Measurements from ENCODE around the gene STBD1.
"Not testable (repeated sequence)": the region's sequence is repeated elsewhere in the genome, so short reads cannot be mapped to it uniquely, and the experiment has no call there.

Gene STBD1

DNA sequence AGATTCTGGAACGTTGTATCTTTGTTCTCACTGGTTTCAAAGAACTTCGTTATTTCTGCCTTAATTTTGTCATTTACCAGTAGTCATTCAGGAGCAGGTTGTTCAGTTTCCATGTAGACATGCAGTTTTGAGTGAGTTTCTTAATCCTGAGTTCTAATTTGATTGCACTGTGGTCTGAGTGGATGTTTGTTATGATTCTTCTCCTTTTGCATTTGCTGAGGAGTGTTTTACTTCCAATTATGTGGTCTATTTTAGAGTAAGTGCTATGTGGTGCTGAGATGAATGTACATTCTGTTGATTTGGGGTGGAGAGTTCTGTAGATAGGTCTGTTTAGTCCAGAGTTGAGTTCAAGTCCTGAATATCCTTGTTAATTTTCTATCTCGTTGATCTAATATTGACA, 18.7 kb upstream of the STBD1 start:
- DNase-seq, result not testable (repeated sequence)

DNA sequence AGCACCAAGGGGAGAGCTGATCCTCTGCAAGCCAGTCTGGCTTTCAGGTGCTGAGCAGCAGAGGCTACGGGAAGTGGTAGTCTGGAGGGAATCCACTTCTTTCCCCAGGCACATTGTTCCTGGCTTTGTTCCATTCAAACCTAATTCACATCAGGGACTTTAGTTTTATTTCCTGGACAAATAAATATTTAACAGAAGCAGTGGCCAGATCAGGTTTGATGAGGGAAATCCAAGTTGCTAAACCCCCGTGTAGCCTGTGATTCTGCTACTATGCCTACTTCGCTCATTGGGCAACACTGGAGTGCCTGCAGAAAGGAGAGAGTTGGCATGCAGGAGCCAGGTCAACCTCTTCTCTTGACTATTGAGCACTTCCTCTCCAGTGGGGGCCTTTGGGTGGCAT, 13.8 kb upstream of the STBD1 start:
- DNase-seq, result no peak

DNA sequence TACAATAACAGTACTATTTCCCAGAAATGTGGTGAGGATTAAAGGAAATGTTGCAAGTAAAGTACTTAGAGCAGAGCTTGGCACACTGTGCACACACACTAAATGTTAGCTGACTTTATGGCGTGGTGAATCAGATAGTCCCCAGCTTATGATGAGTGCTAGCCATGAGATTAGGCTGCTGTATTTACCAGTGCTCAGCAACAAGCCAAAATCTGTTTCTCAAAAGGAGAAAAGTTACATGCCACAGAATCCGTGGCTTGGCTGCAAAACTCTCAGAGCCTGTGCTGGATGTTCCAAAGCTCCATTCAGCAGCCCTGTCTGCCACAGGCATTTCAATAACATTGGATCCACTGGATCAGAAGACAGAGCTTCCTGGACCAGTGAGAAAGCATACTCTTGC, 12.8 kb upstream of the STBD1 start:
- DNase-seq, result no peak

DNA sequence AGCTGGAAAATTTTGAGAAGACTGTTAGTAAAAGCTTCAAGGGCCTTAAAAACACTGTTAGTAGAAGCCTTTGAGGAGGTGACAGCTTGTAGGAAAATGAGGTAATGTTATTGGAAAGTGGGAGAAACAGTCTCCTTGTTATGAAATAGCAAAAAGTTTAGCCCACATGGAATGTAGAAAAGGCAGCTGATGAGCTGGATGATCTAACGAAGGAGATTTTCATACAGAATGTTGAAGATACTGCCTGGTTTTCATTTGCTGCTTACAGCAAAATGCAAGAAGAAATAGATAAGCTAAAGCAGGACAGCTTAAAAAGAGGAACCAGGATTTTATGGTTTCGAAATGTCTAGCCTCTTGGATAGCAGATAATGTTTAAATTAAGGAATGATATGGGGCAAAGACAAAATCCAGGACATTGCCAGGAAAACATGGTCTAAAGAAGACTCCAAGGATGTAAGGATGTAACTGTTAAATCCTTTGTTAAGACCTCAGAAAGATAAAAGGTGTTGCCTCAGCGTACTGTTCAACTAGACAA, 10.2 kb upstream of the STBD1 start:
- no peak for DNase-seq

DNA sequence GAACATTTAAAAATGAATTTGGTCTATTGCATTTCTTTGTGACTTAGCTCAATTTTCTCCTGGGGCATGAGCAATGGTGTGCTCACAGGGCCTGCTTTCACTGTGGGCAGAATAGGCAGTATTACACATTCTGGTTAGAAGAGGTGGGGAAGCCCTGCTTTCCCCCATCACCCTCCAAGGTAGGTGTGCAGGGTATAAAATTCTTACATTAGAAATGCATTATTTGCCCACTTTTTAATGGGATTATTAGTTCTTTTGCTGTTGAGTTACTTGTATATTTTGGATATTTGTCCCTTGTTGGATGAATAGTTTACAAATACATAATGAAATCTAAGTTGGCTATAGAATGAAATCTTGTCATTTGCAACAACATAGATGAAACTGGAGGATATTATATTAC, 8.3 kb upstream of the STBD1 start:
- DNase-seq, result no peak

DNA sequence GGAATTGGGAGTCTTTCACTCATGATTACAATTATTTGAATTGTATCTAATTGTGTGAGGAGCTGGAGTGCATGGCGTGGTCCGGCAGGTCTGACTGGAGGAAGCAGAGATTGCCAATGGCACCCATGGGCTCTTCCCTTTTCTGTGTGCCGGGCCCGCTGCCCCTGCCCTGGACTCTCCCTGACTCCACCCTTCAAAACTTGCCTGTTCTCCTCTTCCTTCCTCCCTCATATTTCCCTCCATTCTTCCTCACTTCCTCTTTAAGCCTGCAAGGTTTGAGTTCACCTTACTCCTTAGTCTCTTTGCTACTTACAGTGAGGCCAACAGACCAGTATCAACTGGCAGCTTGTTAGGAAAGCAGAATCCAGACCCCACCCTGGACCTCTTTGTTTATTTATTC, 6.5 kb upstream of the STBD1 start:
- DNase-seq, result no peak

DNA sequence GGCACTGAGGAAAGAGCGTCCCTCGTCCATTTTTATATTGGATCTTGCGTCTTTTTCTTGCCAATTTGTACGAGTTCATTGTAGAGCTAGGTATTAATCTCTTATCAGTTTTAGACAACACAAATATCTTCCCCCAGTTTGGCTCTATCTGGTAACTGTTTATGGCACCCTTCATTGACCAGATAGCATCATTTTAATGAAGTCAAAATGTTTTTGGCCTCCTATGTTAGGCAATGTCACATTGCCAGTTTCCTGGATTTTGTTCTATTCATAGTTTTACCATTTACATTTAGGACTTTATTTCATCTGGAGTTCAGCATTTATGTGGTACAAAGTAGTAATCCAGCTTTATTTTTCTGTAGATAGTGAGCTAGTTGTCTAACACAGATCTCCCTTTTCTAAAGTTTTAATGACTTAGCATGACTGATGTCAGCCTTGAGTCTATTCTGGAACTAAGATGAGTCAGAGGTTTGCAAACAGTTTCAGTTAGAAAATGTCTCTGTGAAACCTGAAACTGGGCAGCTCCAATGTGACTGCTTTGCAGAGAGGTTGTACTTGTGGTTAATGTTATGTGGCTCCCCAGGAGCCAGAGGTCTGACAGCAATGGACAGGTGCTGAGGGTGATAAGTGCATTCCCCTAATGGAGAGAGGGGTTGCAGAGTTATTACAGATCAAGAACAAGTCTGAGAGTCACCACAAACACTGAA, 5.3 kb upstream of the STBD1 start:
- peak; percentile 45 to 49 for DNase-seq

DNA sequence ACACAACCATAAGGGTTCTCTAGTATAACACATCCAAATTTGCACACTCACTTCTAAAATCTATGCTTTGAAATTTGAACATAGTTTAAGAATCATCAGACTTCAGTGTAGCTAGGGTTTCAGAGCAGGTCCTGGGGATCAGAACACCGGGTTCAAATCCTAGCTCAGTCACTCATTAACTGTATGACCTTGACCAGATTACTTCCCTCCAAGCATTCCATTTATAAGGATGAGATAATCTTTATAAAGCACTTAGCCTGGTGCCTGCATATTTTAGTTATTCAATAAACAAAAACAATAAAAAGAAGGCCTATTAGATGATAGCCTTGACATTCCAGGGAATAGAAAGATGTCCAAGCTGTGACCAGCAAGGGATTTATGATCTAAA, 4.8 kb upstream of the STBD1 start:
- no peak for DNase-seq

DNA sequence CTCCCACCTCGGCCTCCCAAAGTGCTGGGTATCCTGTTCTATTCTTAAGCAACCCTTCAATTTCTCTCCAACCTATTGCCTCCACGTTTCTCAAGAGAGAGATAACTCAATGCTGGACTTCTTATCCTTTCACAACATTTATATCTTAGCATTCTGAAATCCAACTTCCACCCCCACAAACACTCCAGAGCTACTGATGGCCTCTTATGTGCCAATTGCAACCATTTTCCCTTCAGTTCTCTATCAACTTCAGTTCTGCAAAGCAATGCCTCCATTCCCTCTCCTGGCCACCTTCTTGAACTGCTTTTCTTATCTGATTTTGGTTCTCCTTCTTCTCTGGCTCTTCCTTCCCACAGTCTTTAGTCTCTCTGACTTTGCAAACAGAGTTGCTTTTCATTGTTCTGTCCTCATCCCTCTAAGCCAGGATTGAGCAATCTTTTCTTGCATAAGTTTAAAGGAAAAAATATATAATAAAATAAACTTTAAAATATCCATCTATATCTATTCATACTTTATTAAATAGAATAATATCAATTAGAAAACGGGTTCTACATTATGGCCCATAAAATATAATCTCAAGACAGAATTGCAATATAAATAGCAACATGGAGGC, 3.6 kb upstream of the STBD1 start:
- DNase-seq, result no peak

DNA sequence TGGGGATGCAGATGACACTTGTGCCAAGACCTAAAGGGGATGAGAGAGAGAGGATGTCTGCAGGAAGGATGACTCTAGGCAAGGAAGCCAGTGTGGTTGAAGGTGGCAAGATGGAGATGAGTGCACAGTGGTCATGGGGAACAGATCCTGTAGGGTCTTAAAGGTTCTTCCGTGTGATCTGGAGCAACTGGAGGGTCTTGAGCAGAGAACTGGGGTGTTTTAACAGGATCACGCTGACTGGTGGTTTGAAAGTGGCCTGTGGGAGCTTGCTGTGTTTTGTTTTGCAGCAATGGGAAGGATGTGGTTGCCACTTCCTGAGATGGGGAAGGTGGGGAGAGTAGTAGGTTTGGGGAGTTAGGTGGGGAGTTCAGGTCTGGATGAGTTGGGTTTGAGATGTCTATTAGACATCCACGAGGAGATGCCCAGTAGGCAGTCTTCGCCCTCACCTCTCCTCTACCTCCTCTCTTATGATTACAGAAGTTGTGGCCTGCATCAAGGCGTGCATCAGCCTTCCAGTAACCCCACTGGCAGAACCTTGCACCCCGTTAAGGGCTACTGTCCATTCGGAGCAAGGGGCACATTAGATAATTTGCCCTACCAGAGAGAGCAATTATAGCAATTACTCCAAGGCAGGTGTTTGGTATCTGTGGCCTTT, 1.4 kb upstream of the STBD1 start:
- DNase-seq, result no peak

DNA sequence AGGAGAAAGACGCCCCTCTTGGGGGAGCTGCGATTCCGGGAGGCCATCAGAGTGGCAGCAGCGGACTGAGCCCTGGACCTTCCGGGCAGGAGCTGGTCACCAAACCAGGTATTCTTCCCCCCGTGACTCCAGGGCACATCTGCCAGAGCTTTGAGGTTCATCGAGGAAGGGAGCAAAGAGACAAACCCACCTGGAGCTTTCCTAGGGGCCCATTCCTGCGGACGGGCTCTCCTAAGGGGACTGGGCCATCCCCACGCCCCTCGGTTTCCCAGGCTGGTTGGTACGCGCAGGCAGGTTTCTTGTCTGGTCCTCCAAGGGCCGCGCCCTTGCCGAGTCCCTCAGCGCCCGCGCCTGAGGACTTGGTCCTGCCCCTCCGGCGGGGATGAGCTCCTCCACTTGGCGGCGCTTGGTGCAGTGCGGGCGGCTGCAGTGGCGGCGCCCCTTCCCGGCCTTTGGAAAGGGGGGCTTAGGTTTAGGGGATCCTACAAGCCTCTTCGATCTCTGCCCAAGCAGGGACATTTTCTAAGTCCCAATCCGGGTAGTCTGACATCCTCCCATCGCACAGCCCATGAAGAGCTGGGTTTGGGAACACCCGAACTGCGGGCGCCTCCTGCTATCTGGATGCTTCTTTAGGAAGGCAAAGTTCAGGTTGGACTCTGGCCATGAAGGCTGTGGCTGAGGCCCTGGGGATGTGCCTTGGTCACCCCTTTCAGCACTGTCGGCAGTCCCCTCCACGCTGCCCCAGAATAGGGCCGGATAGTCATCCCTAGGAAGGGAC, 538 bp downstream of the STBD1 start:
- DNase-seq, result peak; percentile 49 to 68

DNA sequence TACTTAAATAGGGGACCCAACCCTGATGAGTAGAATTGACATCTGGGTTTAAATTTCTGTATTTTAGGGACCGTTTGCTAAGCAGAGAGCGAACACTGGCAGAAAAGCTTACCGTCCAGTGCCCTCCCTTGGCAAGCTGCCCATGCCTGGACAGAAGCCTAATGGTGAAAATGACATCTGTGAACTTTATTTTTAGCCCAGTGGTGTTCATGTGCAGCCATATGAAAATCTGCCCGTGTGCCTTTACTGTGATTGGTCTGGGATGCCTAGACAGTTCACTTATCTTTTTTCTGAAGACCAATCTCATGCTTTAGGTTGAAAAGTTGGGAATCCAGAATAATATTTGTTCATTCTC, 1.1 kb downstream of the STBD1 start:
- DNase-seq, result peak; percentile 12 to 23

DNA sequence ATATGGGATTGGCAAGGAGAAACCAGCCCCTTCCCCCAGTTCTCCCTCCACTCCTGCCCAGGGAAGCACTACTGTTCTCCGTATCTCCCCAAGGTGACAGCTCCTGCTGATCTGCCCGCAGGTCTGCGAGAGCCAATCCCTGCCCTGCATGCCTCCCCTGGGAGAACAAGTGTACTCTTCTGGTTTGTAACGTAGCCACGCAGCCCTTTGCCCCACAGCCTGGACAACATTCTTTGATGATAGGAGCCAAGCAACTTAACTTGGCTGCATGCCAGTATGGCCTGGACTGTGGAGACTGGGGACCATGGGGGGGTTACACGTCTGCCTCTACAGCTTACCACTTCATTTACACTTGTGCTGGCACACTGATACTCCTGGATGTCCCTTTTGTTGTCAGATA, 2.0 kb downstream of the STBD1 start:
- no peak for DNase-seq

DNA sequence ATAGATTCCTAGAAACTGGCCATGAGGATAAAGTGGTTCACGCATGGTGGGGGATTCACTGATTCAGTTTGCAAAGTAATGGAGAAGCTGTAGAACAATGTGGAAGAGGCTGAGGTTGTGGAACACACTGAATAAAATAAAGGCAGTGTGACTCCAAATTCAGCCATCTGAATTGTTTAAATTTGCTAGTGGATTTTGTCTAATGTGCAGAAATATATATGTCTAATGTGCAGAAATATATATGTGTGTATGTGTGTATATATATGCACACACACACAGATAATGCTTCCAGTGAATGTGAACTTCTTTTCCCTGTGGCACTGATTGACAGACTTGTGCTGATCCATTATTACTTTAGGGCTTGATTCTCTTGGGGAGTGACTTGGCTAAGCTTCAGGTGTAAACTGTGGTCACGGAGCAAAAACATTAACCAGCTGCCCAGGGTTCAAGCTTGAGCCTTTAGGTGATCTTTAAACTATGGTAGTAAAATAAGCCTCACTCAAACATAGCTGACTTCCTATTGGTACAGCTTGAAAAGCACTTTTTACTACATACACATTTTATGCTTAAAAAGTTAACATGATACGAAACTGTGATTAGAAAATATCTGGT, 3.5 kb downstream of the STBD1 start:
- no peak for DNase-seq

DNA sequence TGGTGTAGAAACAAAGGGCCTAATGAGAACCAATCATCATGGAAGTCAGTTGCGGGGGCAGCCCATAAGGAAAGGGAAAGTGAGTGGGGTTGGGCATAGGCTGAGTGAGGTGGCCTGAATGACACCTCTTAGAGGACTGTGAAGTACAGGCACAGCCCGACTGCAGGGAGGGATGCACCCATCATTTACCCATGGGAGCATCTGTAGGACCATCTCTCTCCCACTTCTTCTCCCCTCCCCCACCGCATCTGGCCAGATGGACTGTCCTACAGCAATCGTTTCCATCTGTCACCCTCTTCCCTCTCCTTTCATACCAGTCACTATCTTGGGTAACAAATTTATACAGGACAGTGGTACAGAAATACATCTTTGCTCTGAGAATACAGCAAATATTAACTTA, 4.2 kb downstream of the STBD1 start:
- no peak for DNase-seq

DNA sequence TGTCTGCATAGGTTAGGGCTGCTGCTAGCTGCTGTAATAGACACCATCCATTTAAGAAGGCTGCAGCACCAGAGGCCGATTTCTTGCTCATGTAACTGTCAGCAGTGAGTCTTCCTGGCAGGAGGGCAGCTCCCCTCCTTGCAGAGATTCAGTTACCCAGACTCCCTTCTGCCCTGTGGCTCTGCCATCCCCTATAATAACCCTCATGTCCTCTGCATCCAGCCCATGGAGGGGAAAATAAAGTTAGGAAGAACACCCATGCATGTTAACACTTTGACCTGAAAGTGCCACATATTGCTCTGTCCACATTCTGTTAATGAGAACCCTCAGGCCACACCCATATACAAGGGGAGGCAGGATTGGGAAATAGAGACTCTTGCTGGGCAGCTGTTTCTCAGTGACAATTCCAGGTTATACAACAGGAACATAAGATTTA, 5.4 kb downstream of the STBD1 start:
- no peak for DNase-seq

DNA sequence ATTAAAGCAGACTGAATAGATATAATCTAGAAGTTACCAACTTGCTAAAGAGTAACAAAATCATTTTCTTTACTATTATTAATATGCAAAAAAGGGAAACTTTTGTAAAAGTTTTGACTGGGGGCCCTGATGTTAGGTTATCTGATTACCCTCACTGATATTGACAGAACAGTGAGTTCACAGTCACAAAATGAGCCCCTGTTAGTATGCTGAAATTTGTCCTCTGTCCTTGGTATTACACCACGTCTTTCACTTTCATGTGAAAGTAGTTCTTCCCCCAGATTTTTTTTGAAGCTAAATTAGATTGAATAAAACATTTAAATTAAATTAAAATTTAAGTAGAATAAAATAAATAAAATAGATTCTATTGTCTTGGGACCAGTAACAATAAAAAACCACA, 5.9 kb downstream of the STBD1 start:
- DNase-seq, result no peak

DNA sequence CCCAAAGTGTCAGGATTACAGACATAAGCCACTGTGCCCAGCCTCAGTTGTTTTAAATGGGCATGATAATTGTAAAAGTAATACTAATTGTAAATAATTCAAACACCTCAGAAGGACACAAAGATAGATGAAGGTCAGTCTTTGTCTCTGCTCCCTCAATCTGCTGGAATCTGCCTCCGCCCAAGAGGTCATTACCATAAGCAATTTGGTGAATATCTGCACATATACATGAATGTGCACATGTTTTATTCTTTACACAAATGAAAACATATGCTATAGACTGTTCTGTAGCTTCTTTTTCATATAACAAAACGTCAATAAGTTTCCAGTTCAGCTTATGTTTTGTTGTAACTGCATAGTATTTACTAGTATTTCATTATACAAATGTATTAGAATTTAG, 7.0 kb downstream of the STBD1 start:
- DNase-seq, result no peak

DNA sequence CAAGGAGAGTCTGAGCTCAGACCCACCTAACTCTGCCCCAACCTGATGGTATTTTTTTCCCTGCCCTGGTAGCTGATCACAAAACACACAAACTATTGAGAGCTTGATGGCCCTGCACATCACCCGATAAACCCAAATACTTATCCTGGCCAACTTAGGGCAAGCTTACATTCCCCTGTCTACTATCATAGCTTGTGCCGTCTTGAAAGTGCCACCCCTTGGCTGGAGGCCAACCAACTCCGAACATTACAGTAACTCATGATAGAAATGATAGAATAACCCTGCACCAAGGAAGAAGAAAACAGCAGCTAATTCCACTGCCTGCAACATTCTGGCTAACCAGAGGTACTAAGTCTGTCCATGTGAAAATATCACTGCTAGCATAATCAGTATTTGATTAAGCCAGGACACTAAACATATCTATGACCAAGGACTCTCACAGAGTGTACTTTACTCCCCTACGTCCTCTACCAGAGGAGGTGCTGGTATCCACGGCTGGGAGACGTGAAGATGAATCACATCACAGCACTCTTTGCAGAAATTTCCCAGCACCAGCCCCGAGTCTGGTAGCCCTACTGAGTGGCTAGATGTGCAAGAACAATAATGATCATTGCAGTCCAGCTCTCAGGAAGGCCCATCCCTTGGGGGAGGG, 8.9 kb downstream of the STBD1 start:
- no peak for DNase-seq

DNA sequence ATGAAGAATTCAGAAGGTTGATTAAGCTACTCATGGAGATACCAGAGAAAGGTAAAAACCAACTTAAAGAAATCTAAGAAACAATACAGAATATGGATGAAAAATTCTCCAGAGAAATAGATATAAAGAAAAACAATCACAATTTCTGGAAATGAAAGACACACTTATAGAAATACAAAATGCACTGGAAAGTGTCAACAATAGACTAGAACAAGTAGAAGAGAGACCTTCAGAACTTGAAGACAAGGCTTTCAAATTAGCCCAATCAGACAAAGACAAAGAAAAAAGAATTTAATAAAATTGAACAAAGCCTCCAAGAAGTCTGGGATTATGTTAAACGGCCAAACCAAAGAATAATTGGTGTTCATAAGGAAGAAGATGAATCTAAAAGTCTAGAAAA, 9.6 kb downstream of the STBD1 start:
- DNase-seq, result no peak

DNA sequence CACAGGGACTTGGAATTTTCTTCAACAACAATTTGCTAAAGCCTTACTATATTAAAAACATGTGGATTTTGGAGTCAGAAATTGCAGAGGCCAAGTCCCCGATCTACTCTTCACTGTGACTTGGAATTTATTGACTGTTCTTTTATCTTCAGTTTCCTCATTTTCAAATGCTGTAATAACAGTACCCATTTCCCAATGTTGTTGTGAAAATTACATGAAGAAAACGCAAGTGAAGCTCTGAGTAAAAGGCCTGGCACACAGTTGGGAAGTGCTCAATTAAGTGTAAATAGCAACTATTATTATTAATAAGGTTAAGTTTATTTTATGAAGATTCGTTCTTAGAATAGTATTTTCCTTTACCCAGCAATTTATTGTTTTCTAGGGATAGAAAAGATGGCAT, 15.7 kb downstream of the STBD1 start:
- no peak for DNase-seq

DNA sequence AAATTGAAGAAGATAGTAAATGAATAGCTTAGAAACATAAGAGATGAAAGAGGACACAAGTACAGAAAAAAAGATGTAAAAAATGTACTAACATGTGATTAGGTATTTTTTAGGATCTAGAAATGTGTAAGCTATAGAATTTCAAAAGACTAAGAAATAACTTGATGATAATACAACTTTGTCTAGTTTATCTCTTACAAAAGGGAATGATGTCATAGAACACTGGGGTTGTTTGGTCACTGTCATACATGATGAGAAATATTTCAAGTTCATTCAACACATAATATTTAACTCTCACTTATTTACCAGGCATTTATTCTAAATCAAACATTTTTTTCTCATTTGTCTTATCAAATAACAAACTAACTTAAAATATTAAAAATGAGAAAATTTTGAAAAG, 18.5 kb downstream of the STBD1 start:
- no peak for DNase-seq

DNA sequence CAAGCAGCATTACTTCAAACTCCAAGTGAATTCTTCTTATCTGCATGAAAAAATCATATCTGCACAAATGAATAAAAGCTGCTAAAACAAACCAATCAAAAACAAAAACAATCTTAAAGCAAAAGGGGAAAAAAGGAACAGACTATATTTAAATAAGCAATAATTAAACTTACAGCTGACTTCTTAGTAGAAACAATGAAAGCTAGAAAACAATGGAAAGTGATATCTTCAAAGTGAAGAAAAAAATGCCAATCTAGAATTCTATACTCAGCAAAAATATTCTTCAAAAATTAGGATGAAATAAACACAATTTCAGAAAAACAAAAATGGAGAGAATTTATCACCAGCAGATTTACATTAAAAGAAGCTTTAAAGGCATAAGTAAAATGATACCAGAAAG, 20.0 kb downstream of the STBD1 start:
- DNase-seq, result no peak

All from SHP77 (cell line).